HepG2 (cell line): Measurements from ENCODE around the gene KCNRG. TPM values are rescaled to one million over a fixed set of nuclear protein-coding genes. Genes with fewer than 3 reads are reported as not detected.

Experiments
- CSRNP1 ChIP-seq: sonication (generic); formaldehyde crosslinking; IDR thresholded peaks from 2 replicates; pipeline ENCODE4 v1.8.1; 2023; ENCODE audit warnings: mild to moderate bottlenecking, missing genetic modification reagents
- FUBP1 ChIP-seq: sonication (generic); formaldehyde crosslinking; IDR thresholded peaks from 2 replicates; pipeline ENCODE4 v1.5.1; 2020; ENCODE audit warnings: missing genetic modification reagents, mild to moderate bottlenecking, borderline replicate concordance
- HMGA1 ChIP-seq: sonication (generic); formaldehyde crosslinking; conservative IDR thresholded peaks from 2 replicates; pipeline ENCODE4 v1.4.0; 2020; ENCODE audit warnings: missing genetic modification reagents
- KAT8 ChIP-seq: IDR thresholded peaks from 2 replicates; pipeline ENCODE4 v1.6.1; 2016; ENCODE audit warnings: missing genetic modification reagents, missing compliant biosample characterization
- MAF1 ChIP-seq: sonication (generic); formaldehyde crosslinking; IDR thresholded peaks from 2 replicates; pipeline ENCODE4 v1.5.0; 2020; ENCODE audit warnings: missing genetic modification reagents, borderline replicate concordance
- STAG1 ChIP-seq: sonication (generic); formaldehyde crosslinking; IDR thresholded peaks from 2 replicates; pipeline ENCODE4 v1.4.0; 2020; ENCODE audit warnings: missing genetic modification reagents
- ZBTB20 ChIP-seq: sonication (generic); formaldehyde crosslinking; IDR thresholded peaks from 2 replicates; pipeline ENCODE4 v1.8.1; 2023; ENCODE audit warnings: missing genetic modification reagents, low read depth, mild to moderate bottlenecking, borderline replicate concordance
- ZBTB40 ChIP-seq, 2 experiments: fragments of 450-650 bp in 1 of 2; sonication (generic) in 1 of 2; formaldehyde crosslinking in 1 of 2; IDR thresholded peaks; 2 replicates each; pipeline versions ENCODE4 v1.6.1 to v1.8.0; 2016 to 2022; ENCODE audit warnings: antibody characterized with exemption in 1 of 2, mild to moderate bottlenecking in 1 of 2, missing genetic modification reagents in 1 of 2
- ZFYVE20 ChIP-seq: sonication (generic); formaldehyde crosslinking; IDR thresholded peaks from 2 replicates; pipeline ENCODE4 v1.8.0; 2023; ENCODE audit warnings: low read depth, mild to moderate bottlenecking, moderate library complexity, missing genetic modification reagents, borderline replicate concordance
- ZNF180 ChIP-seq: sonication (generic); formaldehyde crosslinking; IDR thresholded peaks from 2 replicates; pipeline ENCODE4 v1.4.0; 2020; ENCODE audit warnings: low read depth, missing genetic modification reagents, borderline replicate concordance
- ZNF20 ChIP-seq: sonication (generic); formaldehyde crosslinking; IDR thresholded peaks from 2 replicates; pipeline ENCODE4 v1.4.0; 2020; ENCODE audit warnings: mild to moderate bottlenecking, moderate library complexity, missing genetic modification reagents
- ZNF205 ChIP-seq: IDR thresholded peaks from 2 replicates; pipeline ENCODE4 v1.6.1; 2018; ENCODE audit warnings: missing biosample characterization, missing genetic modification reagents
- ZNF24 ChIP-seq: fragments of 450-650 bp; IDR thresholded peaks from 2 replicates; pipeline ENCODE4 v1.6.1; 2017; ENCODE audit warnings: antibody characterized with exemption, mild to moderate bottlenecking
- ZNF253 ChIP-seq: sonication (generic); formaldehyde crosslinking; IDR thresholded peaks from 2 replicates; pipeline ENCODE4 v1.8.0; 2022; ENCODE audit warnings: mild to moderate bottlenecking, missing genetic modification reagents, borderline replicate concordance
- ZNF839 ChIP-seq: sonication (generic); formaldehyde crosslinking; IDR thresholded peaks from 2 replicates; pipeline ENCODE4 v1.4.0; 2020; ENCODE audit warnings: missing genetic modification reagents, mild to moderate bottlenecking, borderline replicate concordance
- polyA plus RNA-seq, 8 experiments: library from polyadenylated mRNA; depleted of rRNA in 3 of 8; stranded (reverse) in 7 of 8; unstranded in 1 of 8; fragments of >200 nt; fragmentation: Illumina TruSeq in 4 of 8; extraction: Trizol in 4 of 8; gene quantifications; 2 replicates each; pipeline versions ENCODE4 v1.2.1 to v1.2.3, GENCODE V29; 2011 to 2016; ENCODE audit warnings: low read depth in 4 of 8, missing spikeins in 1 of 8, mixed read lengths in 1 of 8; ENCODE audit not compliant: insufficient read depth in 1 of 8
- total RNA-seq, 5 experiments: library from RNA; depleted of rRNA; stranded (reverse); fragments of >200 nt; fragmentation: Illumina TruSeq; extraction: Trizol; gene quantifications; 2 replicates each; pipeline ENCODE4 v1.2.3, GENCODE V29; 2016; ENCODE audit warnings: low read depth in 1 of 5

The KCNRG gene
- total and polyA plus RNA-seq, 2 of the 13 experiments (the other 11 are each of a cell fraction or from before 2014, with no cell fraction given): 1.0 to 1.5 TPM

- TF ChIP-seq ZNF253 (CRISPR knock-in tag) (no peak), ZBTB20 (CRISPR knock-in tag) (peak; percentile 42; the same call in 1 of the 2 replicates), CSRNP1 (0 out of 2 replicates have a peak, but pooled peaks have one; percentile 53), KAT8 (CRISPR knock-in tag) (peak; percentile 52; the same call in 1 of the 2 replicates), FUBP1 (CRISPR knock-in tag) (no peak), ZNF20 (CRISPR knock-in tag) (no peak), STAG1 (CRISPR knock-in tag) (peak; percentile 68), ZBTB40 (IDR thresholded peaks at IDR 0.05) (no peak), ZBTB40 (CRISPR knock-in tag; IDR thresholded peaks at IDR 0.05) (0 out of 2 replicates have a peak, but pooled peaks have one; percentile 58), ZNF24 (no peak), ZNF205 (CRISPR knock-in tag) (peak; percentile 34; the same call in 1 of the 2 replicates), ZNF180 (CRISPR knock-in tag) (no peak), MAF1 (0 out of 2 replicates have a peak, but pooled peaks have one; percentile 61), ZFYVE20 (CRISPR knock-in tag) (no peak), ZNF839 (CRISPR knock-in tag) (no peak), HMGA1 (CRISPR knock-in tag) (no peak)
These were observed 18.0 kb upstream of the KCNRG start, which contains the start of gene TRIM13 (continued) for GRCh38 chr13:49996951-49997895.
